ENCODE results near the gene ZDHHC8. TPM values are rescaled to one million over a fixed set of nuclear protein-coding genes. Genes with fewer than 3 reads are reported as not detected.

Gene ZDHHC8
- polyA plus RNA-seq, 1 donor (not counting 4 experiments of a cell fraction or from before 2014, with no cell fraction given) = 16.0 TPM

DNA sequence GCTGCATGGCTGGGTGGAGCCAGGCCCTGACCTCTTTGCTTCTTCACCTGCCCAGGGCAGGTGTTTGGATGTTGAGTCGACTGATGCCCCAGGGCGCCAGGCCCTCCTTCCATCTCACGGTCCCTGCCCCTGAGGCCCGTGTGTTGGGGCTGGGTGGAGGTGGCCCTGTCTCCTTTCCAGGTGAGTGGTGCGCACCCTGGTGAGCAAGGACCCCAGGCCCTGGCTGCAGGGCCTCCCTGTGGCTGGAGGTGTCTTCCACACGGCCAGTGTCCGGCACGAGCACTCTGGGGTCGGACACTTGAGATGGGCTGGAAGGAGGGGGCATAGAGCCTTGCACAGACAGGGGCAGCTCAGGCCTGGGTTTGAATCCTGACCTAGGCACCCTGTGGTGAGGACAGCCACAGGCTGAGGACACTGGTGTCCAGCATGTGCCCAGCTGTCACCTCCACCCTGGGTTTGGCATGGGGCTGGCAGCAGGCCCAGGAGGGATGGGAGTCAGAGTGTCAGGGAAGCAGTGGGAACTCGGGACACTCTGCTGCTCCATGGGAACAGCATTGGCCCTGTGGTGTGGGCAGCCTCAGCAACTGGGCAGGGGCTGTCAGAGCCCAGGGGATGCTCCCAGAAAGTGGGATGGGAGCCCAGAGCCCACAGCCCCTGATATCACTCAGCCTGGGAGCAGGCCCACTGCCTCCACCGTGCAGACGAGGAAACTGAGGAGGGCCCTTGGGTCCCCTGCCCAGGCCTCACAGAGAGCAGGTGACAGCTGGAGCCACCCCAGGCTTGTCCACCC, 56.4 kb downstream of the ZDHHC8 start:
- Histone ChIP-seq H3K4me3 (ENCODE audit: control insufficient read depth in 2 of 3, extremely low read depth in 1 of 3, insufficient read depth in 2 of 3, low read depth in 1 of 3, low read length in 3 of 3) (no peak overlapping the region), H3K27me3 (ENCODE audit: control insufficient read depth, extremely low read depth, insufficient read depth, low read length) (no peaks in the 10 kb centered on the region), H3K36me3 (ENCODE audit: control insufficient read depth in 2 of 2, extremely low read depth in 1 of 2, insufficient read depth in 2 of 2, low read length in 2 of 2) (no peaks in the 10 kb centered on the region), H3K4me1 (ENCODE audit: control insufficient read depth, extremely low read depth, insufficient read depth, low read length) (no peaks in the 10 kb centered on the region), H3K79me2 (ENCODE audit: control insufficient read depth, insufficient read depth, low read length) (no peaks in the 10 kb centered on the region), H4K20me1 (ENCODE audit: control insufficient read depth, extremely low read depth, insufficient read depth, low read length) (no peaks in the 10 kb centered on the region), H3K9me3 (ENCODE audit: control insufficient read depth, low read depth, low read length) (no peaks in the 10 kb centered on the region), H3K9me1 (ENCODE audit: control insufficient read depth, extremely low read depth, insufficient read depth, low read length) (no peaks in the 10 kb centered on the region), H3K4me2 (ENCODE audit: control insufficient read depth, extremely low read depth, insufficient read depth, low read depth, low read length) (no peak overlapping the region), H3K9ac (ENCODE audit: control insufficient read depth, extremely low read depth, insufficient read depth, low read length) (no peak overlapping the region), H2AFZ (ENCODE audit: control insufficient read depth, low read length) (no peak overlapping the region), H3K27ac (ENCODE audit: control insufficient read depth, insufficient read depth, low read length) (no peak overlapping the region)
- dilution Hi-C loops (cut with MboI; ENCODE audit: extremely low pct_ligation_motif_present, low sequenced_read_pairs) = no loop called here
- DNase-seq (ENCODE audit: low read depth, low spot score) = no peak
- FAIRE-seq = no peak
- TF ChIP-seq EZH2 (IDR thresholded peaks at IDR 0.05; ENCODE audit: low read length) = no peak
- no peak for TF ChIP-seq CTCF (optimal IDR thresholded peaks at IDR 0.05 in 1 of 3, IDR thresholded peaks at IDR 0.05 in 1 of 3, conservative IDR thresholded peaks at IDR 0.05 in 1 of 3; ENCODE audit: extremely low read depth in 1 of 3, insufficient read depth in 2 of 3, low read length in 3 of 3)

DNA sequence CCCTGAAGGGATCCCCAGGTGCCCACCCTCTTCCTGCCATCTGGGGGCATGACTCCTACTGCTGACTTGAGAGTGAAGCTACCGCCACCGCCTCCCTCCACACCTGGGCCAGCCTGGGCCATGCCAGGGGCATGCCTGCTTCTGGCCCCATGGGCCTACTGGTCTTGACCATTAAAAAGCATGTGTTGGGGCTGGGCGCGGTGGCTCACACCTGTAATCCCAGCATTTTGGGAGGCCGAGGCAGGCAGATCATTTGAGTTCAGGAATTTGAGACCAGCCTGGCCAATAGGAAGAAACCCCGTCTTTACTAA, 56.9 kb downstream of the ZDHHC8 start:
- dilution Hi-C loops (cut with MboI; ENCODE audit: extremely low pct_ligation_motif_present, low sequenced_read_pairs) = no loop called here
- Histone ChIP-seq H3K79me2 (ENCODE audit: control insufficient read depth, insufficient read depth, low read length) (no peaks in the 10 kb centered on the region), H3K9ac (ENCODE audit: control insufficient read depth, extremely low read depth, insufficient read depth, low read length) (no peak overlapping the region), H3K4me2 (ENCODE audit: control insufficient read depth, extremely low read depth, insufficient read depth, low read depth, low read length) (no peak overlapping the region), H3K9me3 (ENCODE audit: control insufficient read depth, low read depth, low read length) (no peaks in the 10 kb centered on the region), H3K4me3 (ENCODE audit: control insufficient read depth in 2 of 3, extremely low read depth in 1 of 3, insufficient read depth in 2 of 3, low read depth in 1 of 3, low read length in 3 of 3) (no peak overlapping the region), H3K27ac (ENCODE audit: control insufficient read depth, insufficient read depth, low read length) (no peak overlapping the region), H3K27me3 (ENCODE audit: control insufficient read depth, extremely low read depth, insufficient read depth, low read length) (no peaks in the 10 kb centered on the region), H3K36me3 (ENCODE audit: control insufficient read depth in 2 of 2, extremely low read depth in 1 of 2, insufficient read depth in 2 of 2, low read length in 2 of 2) (no peaks in the 10 kb centered on the region), H2AFZ (ENCODE audit: control insufficient read depth, low read length) (no peak overlapping the region), H3K9me1 (ENCODE audit: control insufficient read depth, extremely low read depth, insufficient read depth, low read length) (no peaks in the 10 kb centered on the region), H4K20me1 (ENCODE audit: control insufficient read depth, extremely low read depth, insufficient read depth, low read length) (no peaks in the 10 kb centered on the region), H3K4me1 (ENCODE audit: control insufficient read depth, extremely low read depth, insufficient read depth, low read length) (no peaks in the 10 kb centered on the region)
- TF ChIP-seq CTCF (optimal IDR thresholded peaks at IDR 0.05 in 1 of 3, IDR thresholded peaks at IDR 0.05 in 1 of 3, conservative IDR thresholded peaks at IDR 0.05 in 1 of 3; ENCODE audit: extremely low read depth in 1 of 3, insufficient read depth in 2 of 3, low read length in 3 of 3) = no peak
- no peak for TF ChIP-seq EZH2 (IDR thresholded peaks at IDR 0.05; ENCODE audit: low read length)
- FAIRE-seq (no peak), DNase-seq (ENCODE audit: low read depth, low spot score) (no peak)
